Measurements from ENCODE around the gene FAM90A1. TPM values are rescaled to one million over a fixed set of nuclear protein-coding genes. Genes with fewer than 3 reads are reported as not detected.
"Not testable (repeated sequence)": the region's sequence is repeated elsewhere in the genome, so short reads cannot be mapped to it uniquely, and the experiment has no call there.

The FAM90A1 gene, protein sequence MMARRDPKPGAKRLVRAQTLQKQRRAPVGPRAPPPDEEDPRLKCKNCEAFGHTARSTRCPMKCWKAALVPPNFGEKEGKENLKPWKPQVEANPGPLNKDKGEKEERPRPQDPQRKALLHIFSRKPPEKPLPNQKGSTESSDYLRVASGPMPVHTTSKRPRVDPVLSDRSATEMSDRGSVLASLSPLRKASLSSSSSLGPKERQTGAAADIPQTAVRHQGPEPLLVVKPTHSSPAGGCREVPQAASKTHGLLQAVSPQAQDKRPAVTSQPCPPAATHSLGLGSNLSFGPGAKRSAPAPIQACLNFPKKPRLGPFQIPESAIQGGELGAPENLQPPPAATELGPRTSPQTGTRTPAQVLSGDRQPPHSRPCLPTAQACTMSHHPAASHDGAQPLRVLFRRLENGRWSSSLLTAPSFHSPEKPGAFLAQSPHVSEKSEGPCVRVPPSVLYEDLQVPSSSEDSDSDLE
- polyA plus RNA-seq (ENCODE audit: insufficient read length in 4 of 4), result 1 to 10 TPM; 1.5 to 3.0 (median 1.7) TPM

DNA sequence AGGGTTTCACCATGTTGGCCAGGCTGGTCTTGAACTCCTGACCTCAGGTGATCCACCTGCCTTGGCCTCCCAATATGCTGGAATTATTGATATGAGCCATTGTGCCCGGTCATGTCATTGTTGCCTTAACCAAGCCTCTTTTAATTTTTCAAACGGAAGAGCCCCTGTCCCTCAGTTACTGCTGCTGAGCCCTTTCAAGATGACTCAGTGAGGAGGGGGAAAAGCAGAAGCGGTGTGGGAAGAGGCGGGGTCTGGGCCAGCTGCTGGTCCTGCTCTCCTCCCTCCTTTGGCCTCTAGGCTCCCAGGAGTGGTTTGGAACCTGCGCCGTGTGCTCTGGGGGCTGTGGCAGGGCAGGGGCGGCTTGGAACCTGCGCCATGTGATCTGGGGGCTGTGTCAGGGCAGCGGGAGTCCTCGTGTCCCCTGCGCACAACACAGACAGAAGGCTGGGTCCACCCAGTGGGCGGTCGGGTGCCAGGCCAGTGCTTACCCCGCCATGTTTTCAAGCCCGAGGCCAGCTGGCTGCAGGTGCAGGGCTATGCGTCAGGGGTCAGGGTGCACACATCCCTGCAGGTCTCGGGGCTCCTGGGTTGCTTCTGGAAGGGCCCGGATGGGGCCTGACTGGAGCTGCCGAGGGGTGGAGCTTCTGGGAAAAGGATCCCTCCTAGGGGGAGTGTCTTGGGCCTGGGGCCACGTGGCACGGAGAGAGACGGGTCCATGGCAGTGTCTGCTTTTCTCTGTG, at the start of gene FAM90A1:
FAM90A1 (minus strand) TSS at position 627 of the 740 bp plus-strand sequence. CDS start 2,786 bp downstream, outside the sequence.
- DNase-seq (ENCODE audit: low read depth in 4 of 4, low spot score in 3 of 4), result not testable (repeated sequence)

DNA sequence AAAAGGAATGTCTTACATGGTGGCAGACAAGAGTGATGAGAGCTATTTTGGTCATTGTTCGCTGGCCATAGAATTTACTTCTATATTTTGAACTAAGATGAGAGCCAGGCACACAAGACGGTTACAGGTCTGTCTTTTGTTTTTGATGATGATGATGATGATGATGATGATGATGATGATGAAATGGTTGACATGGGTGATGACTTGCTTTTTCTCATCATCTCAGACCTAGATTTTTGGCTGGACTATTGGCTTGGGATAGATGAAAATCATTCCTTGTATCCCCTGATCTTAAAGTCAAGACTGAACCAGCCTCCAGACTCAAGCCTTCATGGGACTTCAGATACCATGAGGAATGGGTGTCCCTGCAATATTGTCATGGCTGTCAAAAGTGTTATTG, 49.0 kb upstream of the FAM90A1 start:
- not testable (repeated sequence) for DNase-seq (ENCODE audit: low read depth in 4 of 4, low spot score in 3 of 4)

DNA sequence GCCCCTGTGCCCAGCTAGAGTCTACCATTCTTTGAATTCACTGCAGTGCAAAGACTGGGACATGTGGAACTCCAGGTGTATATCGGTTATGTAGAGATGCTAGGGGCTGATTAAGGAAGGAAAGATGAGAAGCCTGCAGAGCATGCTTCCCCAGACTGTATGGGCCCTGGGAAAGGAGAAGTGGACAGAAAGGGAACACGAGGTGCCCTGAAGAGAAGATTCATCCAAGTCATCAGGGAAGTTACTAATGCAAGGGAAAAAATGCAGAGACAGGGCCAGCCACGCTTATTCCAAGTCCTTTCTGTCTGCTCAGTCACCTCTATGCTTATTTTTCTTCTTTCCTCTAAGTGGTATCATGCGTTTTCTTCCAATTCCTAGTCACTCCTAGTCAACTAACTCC, 39.3 kb upstream of the FAM90A1 start:
- DNase-seq (ENCODE audit: low read depth in 4 of 4, low spot score in 3 of 4), result not testable (repeated sequence)

DNA sequence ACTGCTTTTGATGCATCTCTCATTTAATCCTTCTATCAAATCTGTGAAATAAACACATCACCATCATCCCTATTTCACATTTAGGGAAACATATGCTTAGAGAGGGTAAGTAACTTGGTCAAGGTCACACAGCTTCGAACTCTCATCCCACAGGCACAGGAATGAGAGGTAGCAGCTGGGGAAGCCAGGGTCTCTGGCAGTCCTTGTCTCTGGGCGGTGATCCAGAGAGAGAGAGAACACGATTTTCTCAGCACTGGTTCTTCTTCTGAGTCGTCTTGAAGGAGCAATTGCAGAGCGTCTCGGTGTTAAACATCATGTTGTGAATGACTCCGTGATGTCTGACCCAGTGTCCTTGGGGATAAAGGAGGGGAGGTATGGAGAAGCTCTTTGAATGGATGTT, 36.8 kb upstream of the FAM90A1 start:
- DNase-seq (ENCODE audit: low read depth in 4 of 4, low spot score in 3 of 4), result not testable (repeated sequence)

DNA sequence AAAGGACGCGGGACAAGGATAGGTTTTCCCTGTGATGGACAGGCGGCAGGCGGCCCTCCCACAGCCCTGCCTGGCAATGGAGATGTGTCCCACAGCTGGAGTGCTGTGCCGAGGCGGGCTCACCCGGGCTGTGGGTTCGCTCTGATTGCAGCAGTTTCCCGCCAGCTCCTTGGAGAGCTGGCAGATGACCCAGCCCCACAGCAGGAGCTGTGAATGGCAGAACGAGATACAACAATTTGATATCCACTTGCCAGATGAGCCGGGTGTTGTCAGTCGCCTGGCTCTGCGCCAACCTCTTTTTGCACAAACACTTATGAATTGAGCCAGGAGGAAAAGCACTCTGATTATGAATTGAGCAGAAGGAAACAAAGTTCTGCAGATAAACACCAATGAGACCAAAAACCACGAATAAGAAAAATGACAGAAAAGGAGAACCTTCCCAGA, 33.7 kb upstream of the FAM90A1 start:
- not testable (repeated sequence) for DNase-seq (ENCODE audit: low read depth in 4 of 4, low spot score in 3 of 4)

DNA sequence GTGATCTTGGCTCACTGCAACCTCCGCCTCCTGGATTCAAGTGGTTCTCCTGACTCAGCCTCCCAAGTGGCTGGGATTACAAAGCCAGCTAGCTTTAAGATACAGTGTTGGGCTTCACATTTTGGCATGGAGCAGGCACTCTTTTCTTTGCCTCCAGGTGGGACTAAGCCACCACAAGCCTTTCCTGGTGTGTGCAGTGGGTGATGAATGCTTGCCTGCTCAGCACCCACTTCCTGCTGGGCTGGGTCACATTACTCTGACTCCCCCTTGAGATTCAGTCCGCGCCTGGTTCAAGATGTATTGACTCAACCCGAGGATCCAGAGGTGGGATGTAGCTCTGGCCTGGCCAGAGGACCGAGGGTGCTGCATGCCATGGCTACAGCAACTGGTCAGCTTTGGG, 28.9 kb upstream of the FAM90A1 start:
- not testable (repeated sequence) for DNase-seq (ENCODE audit: low read depth in 4 of 4, low spot score in 3 of 4)

DNA sequence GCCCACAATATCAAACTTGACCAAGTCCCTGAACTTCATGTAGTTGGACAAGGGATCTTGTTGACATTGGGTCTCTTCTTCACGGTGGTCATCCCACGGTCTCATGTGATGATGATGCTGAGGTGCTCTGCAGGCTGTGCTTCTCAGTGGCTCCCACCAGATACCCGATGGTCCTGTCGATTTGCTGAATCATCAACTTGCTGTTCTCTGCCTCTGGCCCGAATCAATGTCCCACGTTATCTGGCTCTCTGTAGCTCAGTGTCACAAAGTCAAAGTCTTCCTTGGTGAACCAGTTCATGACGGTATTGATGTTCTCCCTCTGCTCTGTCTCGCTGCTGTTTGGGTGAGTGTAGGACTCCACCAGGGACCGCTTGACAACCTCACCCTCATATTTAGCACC, 27.3 kb upstream of the FAM90A1 start:
- not testable (repeated sequence) for DNase-seq (ENCODE audit: low read depth in 4 of 4, low spot score in 3 of 4)

DNA sequence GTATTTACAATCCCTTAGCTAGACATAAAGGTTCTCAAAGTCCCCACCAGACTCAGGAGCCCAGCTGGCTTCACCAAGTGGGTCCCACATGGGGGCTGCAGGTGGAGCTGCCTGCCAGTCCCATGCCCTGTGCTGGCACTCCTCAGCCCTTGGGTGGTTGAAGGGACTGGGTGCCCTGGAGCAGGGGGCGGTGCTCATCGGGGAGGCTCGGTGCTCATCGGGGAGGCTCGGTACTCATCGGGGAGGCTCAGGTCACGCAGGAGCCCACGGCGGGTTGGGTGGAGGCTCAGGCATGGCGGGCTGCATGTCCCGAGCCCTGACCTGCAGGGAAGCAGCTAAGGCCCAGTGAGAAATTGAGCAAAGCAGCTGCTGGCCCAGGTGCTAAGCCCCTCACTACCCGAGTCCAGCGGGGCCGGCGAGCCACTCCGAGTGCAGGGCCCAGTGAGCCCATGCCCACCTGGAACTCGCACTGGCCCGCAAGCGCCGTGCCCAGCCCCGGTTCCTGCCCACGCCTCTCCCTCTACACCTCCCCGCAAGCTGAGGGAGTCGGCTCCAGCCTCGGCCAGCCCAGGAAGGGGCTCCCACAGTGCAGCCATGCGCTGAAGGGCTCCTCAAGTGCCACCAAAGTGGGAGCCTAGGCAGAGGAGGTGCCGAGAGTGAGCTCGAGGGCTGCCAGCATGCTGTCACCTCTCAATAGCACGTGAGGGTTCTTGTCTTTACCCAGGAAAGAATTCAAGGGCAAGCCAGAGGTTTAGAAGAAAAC, 24.8 kb upstream of the FAM90A1 start:
- not testable (repeated sequence) for DNase-seq (ENCODE audit: low read depth in 4 of 4, low spot score in 3 of 4)

DNA sequence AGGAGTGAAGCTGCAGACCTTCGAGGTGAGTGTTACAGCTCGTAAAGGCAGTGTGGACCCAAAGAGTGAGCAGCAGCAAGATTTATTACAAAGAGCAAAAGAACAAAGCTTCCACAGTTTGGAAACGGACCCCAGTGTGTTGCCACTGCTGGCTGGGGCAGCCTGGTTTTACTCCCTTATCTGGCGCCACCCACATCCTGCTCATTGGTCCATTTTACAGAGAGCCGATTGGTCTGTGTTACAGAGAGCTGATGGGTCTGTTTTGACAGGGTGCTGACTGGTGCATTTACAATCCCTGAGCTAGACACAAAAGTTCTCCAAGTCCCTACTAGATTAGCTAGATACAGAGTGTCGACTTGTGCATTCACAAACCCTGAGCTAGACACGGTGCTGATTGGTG, 24.2 kb upstream of the FAM90A1 start:
- DNase-seq (ENCODE audit: low read depth in 4 of 4, low spot score in 3 of 4), result not testable (repeated sequence)

DNA sequence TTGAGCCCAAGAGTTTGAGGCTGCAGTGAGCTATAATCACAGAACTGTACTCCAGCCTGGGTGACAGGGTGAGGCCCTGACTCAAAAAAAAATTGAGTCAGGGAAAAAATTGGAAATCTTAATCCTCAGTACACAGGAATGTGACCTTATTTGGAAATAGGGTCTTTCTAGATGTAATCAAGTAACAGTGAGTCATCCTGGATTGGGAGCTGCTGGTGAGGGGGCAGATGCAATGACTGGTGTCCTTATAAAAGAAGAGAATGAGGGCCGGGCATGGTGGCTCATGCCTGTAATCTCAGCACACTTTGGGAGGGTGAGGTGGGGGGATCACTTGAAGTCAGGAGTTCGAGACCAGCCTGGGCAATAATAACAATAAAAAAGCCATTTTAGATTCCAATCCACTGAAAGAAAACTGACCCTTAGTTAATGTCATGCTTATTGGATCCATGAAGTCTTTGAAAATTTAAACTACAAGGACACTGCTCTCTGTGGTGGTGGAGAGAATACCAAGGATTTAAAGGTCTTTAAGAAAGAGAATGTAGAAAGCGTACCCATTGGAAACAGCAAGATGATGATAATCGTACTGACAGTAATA, 19.6 kb upstream of the FAM90A1 start:
- DNase-seq (ENCODE audit: low read depth in 4 of 4, low spot score in 3 of 4), result not testable (repeated sequence)

DNA sequence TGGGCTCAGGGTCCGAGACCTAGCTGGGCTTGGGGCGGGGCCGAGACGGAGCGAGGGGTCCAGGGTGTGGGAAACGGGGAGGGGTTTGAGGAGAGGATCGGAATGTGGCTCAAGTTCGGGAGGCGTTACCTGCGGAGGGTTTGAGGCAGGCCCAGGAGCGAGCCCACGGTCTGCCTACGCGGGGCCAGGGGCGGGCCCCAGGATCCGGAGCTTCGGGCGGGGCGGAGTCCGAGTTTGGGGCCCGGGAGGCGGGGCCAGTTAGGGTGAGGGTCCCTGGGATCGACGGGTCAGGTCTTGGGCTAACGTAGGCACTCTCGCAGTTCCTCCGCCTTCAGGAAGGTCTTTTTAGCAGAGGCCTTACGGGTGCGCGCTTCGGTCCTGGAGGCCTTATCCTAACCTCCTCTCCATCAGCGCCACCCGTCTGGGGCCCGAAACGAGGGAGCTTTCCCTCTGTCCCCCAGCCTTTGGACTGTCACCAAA, 16.3 kb upstream of the FAM90A1 start:
- peak in 1 of 4 donors; percentile 35 for DNase-seq (ENCODE audit: low read depth in 4 of 4, low spot score in 3 of 4)

DNA sequence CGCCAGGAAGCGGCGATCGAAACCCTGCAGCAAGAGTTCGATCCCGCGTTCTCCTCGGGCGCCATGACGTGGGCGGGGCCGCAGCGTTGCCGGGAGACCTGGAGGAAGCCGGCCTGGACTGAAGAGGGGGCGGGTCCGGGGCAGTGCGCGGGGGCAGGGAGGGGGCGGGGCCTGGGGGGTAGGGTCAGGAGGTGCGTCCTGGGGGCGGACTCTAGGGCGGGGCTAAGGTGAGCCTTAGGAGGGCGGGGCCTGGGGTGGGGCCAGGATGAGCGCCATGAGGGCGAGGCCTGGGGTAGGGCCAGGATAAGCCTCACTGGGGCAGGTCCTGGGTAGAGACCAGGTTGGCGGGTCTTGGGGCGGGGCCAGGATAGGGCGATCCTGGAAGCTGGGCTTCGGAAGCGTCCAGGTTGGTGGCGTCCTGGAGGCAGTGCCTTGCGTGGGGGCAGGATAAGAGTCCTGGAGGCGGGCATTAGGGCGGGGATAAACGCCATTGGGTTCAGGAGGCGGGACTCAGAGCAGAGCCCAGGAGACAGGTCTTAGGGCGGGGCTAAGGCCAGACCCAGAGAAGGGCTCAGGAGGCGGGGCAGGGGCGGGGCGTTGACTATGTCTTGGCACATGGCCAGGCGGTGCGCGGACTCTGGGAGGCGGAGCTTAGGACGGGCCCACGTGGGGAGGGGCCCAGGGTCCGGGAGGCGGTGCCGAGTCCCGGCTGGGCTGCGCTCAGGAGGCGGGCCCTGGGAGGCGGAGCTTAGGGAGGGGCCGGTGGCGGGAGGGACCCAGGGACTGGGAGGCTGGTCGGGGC, 15.7 kb upstream of the FAM90A1 start:
- DNase-seq (ENCODE audit: low read depth in 4 of 4, low spot score in 3 of 4), result peak; percentile 87 to 89 (median 88)

DNA sequence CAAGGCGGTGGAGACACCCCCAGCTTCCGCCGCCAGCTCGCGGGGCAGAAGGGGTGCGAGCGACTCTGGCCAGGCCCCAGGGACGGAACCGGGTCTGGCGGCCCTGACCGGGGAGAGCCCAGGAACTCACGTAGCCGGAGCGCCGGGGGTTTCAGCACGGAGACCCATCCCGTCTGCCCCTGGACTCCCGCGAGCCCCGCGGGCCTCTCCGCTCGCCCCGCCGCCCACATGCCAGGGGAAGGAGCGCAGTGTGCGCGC, 15.1 kb upstream of the FAM90A1 start:
- not testable (repeated sequence) for DNase-seq (ENCODE audit: low read depth in 4 of 4, low spot score in 3 of 4)

DNA sequence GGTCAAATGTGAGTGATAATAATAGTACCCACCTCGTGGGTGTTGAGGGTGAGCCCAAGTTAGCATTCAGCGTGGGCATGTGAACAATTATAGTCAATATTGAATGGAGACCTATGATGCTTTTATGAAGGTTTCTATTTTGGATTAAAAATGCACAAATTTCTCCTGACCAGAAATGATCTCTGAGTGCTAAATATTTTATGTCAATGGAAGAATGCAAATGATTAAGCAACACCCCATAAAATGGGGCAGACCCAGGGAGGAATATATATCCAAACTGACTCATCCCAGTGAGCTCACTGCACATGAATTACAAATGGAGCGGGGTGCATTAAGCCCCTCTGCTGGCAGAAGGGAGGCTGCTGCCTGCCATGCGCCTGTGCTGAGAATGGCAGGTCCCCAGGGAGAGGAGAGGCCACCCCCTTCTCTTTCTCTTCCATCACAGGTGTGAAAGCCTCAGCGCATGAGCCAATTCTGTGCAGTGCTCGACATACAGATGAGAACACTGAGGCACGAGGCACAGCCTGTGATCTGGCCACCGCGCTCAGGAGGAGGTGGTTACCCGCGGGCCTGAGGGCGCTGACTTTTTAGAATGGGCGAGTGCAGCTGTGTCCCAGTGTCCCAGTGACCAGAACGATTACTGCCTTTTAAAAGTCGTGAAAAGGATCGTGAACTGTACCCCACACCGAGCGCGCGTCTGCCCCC, 14.7 kb upstream of the FAM90A1 start:
- not testable (repeated sequence) for DNase-seq (ENCODE audit: low read depth in 4 of 4, low spot score in 3 of 4)

DNA sequence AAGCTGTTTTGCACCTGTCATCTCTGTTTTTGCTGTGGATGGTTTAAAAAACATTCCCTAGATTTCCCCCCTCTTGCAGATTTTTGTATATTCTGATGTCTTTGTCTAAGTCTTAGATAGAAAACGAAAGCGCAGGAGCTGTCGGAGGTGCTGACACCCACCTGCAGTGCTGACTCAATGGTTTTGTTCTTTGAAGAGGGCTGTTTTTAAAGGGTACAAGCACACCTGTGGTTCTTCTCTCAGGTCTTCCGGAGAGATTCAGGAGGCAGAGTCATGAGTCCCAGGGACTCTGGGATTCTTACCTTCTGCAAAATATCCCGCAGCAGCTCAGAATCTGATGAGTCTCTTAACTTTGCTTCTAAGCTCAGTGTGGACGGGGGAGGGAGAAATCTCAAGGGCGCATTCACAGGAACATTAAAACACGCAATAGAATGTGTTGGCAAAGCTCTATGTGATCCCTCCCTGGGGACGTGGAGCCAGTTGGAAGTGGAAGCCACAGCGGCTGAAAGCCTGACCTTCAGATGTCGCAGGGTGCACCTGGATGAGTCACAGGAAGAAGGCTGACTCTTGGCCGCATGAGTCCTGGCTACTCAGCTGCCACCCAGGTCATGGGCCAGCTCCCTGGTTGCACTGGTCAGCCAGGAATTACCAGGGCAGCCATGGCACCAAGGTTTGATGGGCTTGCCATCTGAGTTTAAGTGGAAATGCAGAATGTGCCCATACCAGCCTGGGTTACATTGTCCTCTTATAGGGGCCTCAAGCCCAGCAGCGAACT, 13.1 kb upstream of the FAM90A1 start:
- not testable (repeated sequence) for DNase-seq (ENCODE audit: low read depth in 4 of 4, low spot score in 3 of 4)

DNA sequence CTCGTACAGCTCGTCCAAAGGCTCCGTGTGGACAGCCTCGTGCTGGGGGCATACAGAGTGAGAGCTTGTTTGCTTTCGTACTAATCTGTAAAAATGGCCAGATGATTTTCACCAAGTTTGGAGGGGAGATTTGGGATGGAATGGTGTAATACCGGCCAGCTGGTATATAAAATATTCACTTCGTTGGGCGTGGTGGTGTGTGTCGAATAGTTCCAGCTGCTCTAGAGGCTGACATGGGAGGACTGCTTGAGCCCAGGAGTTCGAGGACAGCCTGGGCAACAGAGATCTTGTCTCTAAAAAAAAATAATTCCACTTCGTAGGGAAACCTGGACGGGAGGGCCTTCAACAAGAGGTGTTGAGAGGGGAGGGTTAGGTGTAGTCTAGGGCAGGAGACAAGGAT, 9.6 kb upstream of the FAM90A1 start:
- DNase-seq (ENCODE audit: low read depth in 4 of 4, low spot score in 3 of 4), result not testable (repeated sequence)

DNA sequence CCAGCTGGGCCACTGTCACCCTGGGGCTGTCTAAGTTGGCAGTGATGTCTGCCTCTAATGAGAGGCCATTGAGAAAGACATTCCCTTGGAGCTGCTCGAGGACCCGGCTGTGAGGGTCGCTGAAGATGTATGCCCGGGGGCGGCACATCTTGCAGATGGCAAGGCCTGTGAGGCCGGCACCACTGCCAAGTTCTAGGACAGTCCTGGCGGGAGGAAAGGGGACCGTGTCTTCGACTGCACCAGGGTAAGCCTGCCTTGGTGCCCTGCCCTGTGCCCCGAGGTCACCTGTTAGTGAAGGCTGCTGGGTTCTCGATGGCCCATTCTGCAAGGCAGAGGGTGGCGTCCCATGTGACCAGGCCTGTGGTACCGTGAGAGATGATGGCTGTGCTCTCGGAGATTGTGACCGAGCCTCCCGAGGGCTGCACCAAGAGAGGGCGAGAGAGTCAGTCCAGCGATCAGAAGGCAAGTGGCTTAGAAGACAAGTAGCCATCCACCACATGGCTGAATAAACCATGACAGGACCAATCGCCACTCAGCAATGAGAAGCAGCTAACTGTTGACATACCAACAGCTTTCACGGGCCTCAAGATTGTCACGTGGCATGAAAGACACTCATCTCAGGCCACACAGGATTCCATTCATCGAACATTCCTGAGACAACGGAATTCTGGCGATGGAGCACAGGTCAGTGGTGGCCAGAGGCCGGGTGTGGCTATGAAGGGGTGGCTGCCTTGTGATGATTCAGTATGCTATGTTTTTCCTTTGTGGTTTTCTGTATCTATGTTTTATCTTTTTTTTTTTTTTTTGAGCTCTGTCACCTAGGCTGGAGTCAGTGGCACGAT, 8.1 kb upstream of the FAM90A1 start:
- DNase-seq (ENCODE audit: low read depth in 4 of 4, low spot score in 3 of 4), result not testable (repeated sequence)

All from left renal pelvis (tissue), 4 donors.